SH-SY5Y (cell line): ENCODE measurements around the gene APOC3.

Experiments
- GATA2 ChIP-seq: IDR thresholded peaks from 2 replicates; pipeline ENCODE4 v1.6.1; 2011; ENCODE audit warnings: mild to moderate bottlenecking, low read depth, low read length
- GATA3 ChIP-seq: IDR thresholded peaks from 2 replicates; pipeline ENCODE4 v1.6.1; 2011; ENCODE audit warnings: low read depth, mild to moderate bottlenecking, low read length, moderate library complexity

GRCh38 chr11:116832350-116833290 is 2.9 kb downstream of the APOC3 start:
- TF ChIP-seq GATA2 (no peak), GATA3 (no peak)
